Lower lobe of right lung (tissue), 2 donors: ENCODE data around the gene FOXD2. TPM values are rescaled to one million over a fixed set of nuclear protein-coding genes. Genes with fewer than 3 reads are reported as not detected.

ENCODE experiments used
- ATAC-seq, 2 donors: fragments of 200-7000 bp; cut with Tn5 transposase; one replicate each; pipeline ENCODE4 v1.9.1; 2020 to 2022; ENCODE audit warnings: mild to moderate bottlenecking in 2 of 2, moderate library complexity in 2 of 2
- DNase-seq: peaks from one replicate; pipeline ENCODE4 v3.0.0-alpha.2; 2020
- H3K27ac ChIP-seq: fragments of 200-600 bp; one replicate; pipeline ENCODE4 v1.8.0; 2022
- H3K27me3 ChIP-seq: fragments of 200-600 bp; one replicate; pipeline ENCODE4 v1.8.0; 2022; ENCODE audit warnings: low read depth
- H3K36me3 ChIP-seq: fragments of 200-600 bp; one replicate; pipeline ENCODE4 v1.8.0; 2022; ENCODE audit warnings: mild to moderate bottlenecking
- H3K4me1 ChIP-seq: fragments of 200-600 bp; one replicate; pipeline ENCODE4 v1.8.0; 2022
- H3K4me3 ChIP-seq: fragments of 200-600 bp; one replicate; pipeline ENCODE4 v1.8.0; 2022; ENCODE audit warnings: mild to moderate bottlenecking
- H3K9me3 ChIP-seq: fragments of 200-600 bp; one replicate; pipeline ENCODE4 v1.8.0; 2022
- CTCF ChIP-seq: fragments of 200-600 bp; IDR thresholded peaks from one replicate; pipeline ENCODE4 v1.8.0; 2022; ENCODE audit warnings: antibody characterized with exemption, mild to moderate bottlenecking
- intact Hi-C: fragments of 100-400 bp; cut with DNase I; formaldehyde crosslinking; loops from one replicate; pipeline ENCODE4 v1.11.0; 2022
- long read RNA-seq: library from polyadenylated mRNA; unstranded; transcript quantifications from one replicate; pipeline ENCODE4 v2.0.0, GENCODE V29; 2021
- total RNA-seq: library from RNA; stranded (reverse); fragmentation: NEBNext Ultra II Directional; extraction: Animal tissue kit (Norgen Biotek cat#: 25700); gene quantifications from one replicate; pipeline ENCODE4 v1.2.1, GENCODE V29; 2021
- donor health status: DM: no; HTN: yes; CAD: no; lungs with severe emphysema.

Gene FOXD2
- 0.44 TPM for total RNA-seq
- long read RNA-seq, full-length matches to known transcripts, result 1 of 1 reads
- long read RNA-seq, partial matches to known transcripts, result 0 of 1 reads
- long read RNA-seq, other reads (novel, unspliced or antisense), result 0 of 1 reads

GRCh38 chr1:47437447-47438164 is at the start of gene FOXD2:
TSS of gene FOXD2 (plus strand) at chr1:47438044. CDS start at chr1:47438136, 92 bp downstream.
- peak within 1 kb of the TSS; percentile 87 for H3K27ac ChIP-seq
- peak within 1 kb of the TSS; percentile 81 for H3K4me3 ChIP-seq
- H3K36me3 ChIP-seq, result no peaks in the 10 kb centered on the region
- peak; percentile 99 for TF ChIP-seq CTCF
- no peaks in the 10 kb centered on the region for H3K9me3 ChIP-seq
- intact Hi-C loops, result no loop called here
- ATAC-seq (peak; percentile 95 to 96), DNase-seq (peak; percentile 91)
- peaks cover 38% of the 10 kb centered on the region for H3K4me1 ChIP-seq
- peaks cover 69% of the 10 kb centered on the region for H3K27me3 ChIP-seq

- H3K4me1 ChIP-seq, result no peaks in the 10 kb centered on the region
- peak; percentile 67 for TF ChIP-seq CTCF
- peaks cover 7% of the 10 kb centered on the region for H3K27me3 ChIP-seq
- DNase-seq (no peak), ATAC-seq (peak; percentile 78 to 82)
- intact Hi-C loops, result no loop called here
- H3K4me3 ChIP-seq, result no peak overlapping the region
- no peaks in the 10 kb centered on the region for H3K9me3 ChIP-seq
- no peaks in the 10 kb centered on the region for H3K36me3 ChIP-seq
- H3K27ac ChIP-seq, result no peak overlapping the region
Measured at GRCh38 chr1:47388891-47389238, 49.0 kb upstream of the FOXD2 start.

GRCh38 chr1:47389731-47390130 is 48.1 kb upstream of the FOXD2 start:
- TF ChIP-seq CTCF, result no peak
- ATAC-seq, result no peak
- H3K36me3 ChIP-seq, result no peaks in the 10 kb centered on the region
- H3K4me3 ChIP-seq, result no peak overlapping the region
- intact Hi-C loops, result no loop called here
- no peak for DNase-seq
- no peaks in the 10 kb centered on the region for H3K9me3 ChIP-seq
- H3K4me1 ChIP-seq, result no peaks in the 10 kb centered on the region
- H3K27me3 ChIP-seq, result peaks cover 11% of the 10 kb centered on the region
- no peak overlapping the region for H3K27ac ChIP-seq

DNA sequence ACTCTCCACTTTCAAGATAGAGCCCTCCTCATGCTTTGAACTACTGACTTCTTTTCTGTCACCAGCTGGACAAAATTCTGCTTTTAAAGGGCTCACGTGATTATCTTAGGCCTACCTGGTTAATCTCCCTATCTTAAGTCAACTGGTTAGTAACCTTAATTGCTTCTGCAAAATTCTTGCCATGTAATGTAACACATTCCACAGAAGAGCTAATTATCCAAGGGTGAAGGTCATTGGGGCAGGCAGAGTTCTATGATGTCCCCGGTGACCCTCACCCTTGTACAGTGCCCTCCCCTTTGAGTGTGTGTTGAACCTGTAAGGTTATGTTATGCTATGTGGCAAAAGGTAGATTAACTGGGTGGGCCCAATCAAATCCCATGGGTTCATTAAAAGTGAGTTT is 47.0 kb upstream of the FOXD2 start:
- no peaks in the 10 kb centered on the region for H3K4me1 ChIP-seq
- H3K27ac ChIP-seq, result no peak overlapping the region
- TF ChIP-seq CTCF, result no peak
- no peaks in the 10 kb centered on the region for H3K36me3 ChIP-seq
- H3K9me3 ChIP-seq, result no peaks in the 10 kb centered on the region
- DNase-seq, result no peak
- H3K27me3 ChIP-seq, result peaks cover 11% of the 10 kb centered on the region
- intact Hi-C loops, result no loop called here
- no peak overlapping the region for H3K4me3 ChIP-seq
- ATAC-seq, result no peak

GRCh38 chr1:47393141-47393540 is 44.7 kb upstream of the FOXD2 start:
- Histone ChIP-seq H3K9me3 (no peaks in the 10 kb centered on the region), H3K36me3 (no peaks in the 10 kb centered on the region), H3K27me3 (peaks cover 15% of the 10 kb centered on the region), H3K27ac (no peak overlapping the region), H3K4me1 (no peaks in the 10 kb centered on the region), H3K4me3 (no peak overlapping the region)
- no peak for DNase-seq
- intact Hi-C loops, result no loop called here
- no peak for ATAC-seq
- no peak for TF ChIP-seq CTCF
